Thoracic aorta (tissue), 2 donors: ENCODE data around the gene PILRB. TPM values are rescaled to one million over a fixed set of nuclear protein-coding genes. Genes with fewer than 3 reads are reported as not detected.

Source experiments
- ATAC-seq: fragments of 150-250 bp; one replicate; pipeline ENCODE4 v1.8.0; 2017; ENCODE audit warnings: low read depth; ENCODE audit not compliant: insufficient number of reproducible peaks, low FRiP score
- DNase-seq: peaks from one replicate; pipeline ENCODE4 v3.0.0-alpha.2; 2020; ENCODE audit warnings: low spot score
- H3K27ac ChIP-seq, 2 donors: fragments of 200-600 bp; sonication (generic); 1 replicate in 1 of 2; 2 replicates in 1 of 2; pipeline ENCODE4 v1.5.1; 2016; ENCODE audit warnings: mild to moderate bottlenecking in 2 of 2, moderate library complexity in 2 of 2
- H3K27me3 ChIP-seq: fragments of 200-600 bp; sonication (generic); replicated peaks from 2 replicates; pipeline ENCODE4 v1.6.0; 2016; ENCODE audit warnings: mild to moderate bottlenecking; ENCODE audit not compliant: insufficient read depth
- H3K36me3 ChIP-seq: fragments of 200-600 bp; sonication (generic); one replicate; pipeline ENCODE4 v1.5.1; 2016
- H3K4me1 ChIP-seq, 2 donors: fragments of 200-600 bp; sonication (generic); 1 replicate in 1 of 2; 2 replicates in 1 of 2; pipeline versions ENCODE4 v1.5.1 to v1.6.0; 2016; ENCODE audit warnings: low read depth in 2 of 2, mild to moderate bottlenecking in 1 of 2; ENCODE audit not compliant: control insufficient read depth in 1 of 2
- H3K4me3 ChIP-seq: fragments of 200-600 bp; sonication (generic); 2 replicates; pipeline ENCODE4 v1.5.1; 2016; ENCODE audit warnings: mild to moderate bottlenecking
- H3K9me3 ChIP-seq: fragments of 200-600 bp; sonication (generic); 2 replicates; pipeline ENCODE4 v1.5.1; 2016
- CTCF ChIP-seq: fragments of 200-600 bp; sonication (generic); IDR thresholded peaks from one replicate; pipeline ENCODE4 v1.5.1; 2019; ENCODE audit warnings: antibody characterized with exemption
- total RNA-seq, 2 donors: library from RNA; depleted of rRNA; stranded (reverse); fragments of >200 nt; gene quantifications; one replicate each; pipeline versions ENCODE4 v1.1.0 to v1.2.3, GENCODE V29; 2016

The PILRB gene
- total RNA-seq, 2 donors from 2014 or later = 88.4 to 100 TPM

- Histone ChIP-seq H3K36me3 (no peaks in the 10 kb centered on the region), H3K4me3 (no peak overlapping the region), H3K9me3 (no peaks in the 10 kb centered on the region), H3K27me3 (no peaks in the 10 kb centered on the region), H3K4me1 (no peaks in the 10 kb centered on the region), H3K27ac (peak overlapping the region in 1 of 2 donors; percentile 5)
- no peak for TF ChIP-seq CTCF
- ATAC-seq = no peak
- no peak for DNase-seq
These were observed 38.6 kb downstream of the PILRB start for GRCh38 chr7:100396421-100396982.

GRCh38 chr7:100397315-100398081 is 39.6 kb downstream of the PILRB start:
- Histone ChIP-seq H3K27me3 (no peaks in the 10 kb centered on the region), H3K36me3 (peaks cover 3% of the 10 kb centered on the region), H3K9me3 (no peaks in the 10 kb centered on the region), H3K27ac (no peak overlapping the region), H3K4me1 (no peaks in the 10 kb centered on the region), H3K4me3 (no peak overlapping the region)
- no peak for TF ChIP-seq CTCF
- DNase-seq (no peak), ATAC-seq (no peak)

- ATAC-seq (no peak), DNase-seq (no peak)
- TF ChIP-seq CTCF = no peak
- Histone ChIP-seq H3K27ac (no peak overlapping the region), H3K36me3 (peaks cover 3% of the 10 kb centered on the region), H3K27me3 (no peaks in the 10 kb centered on the region), H3K9me3 (no peaks in the 10 kb centered on the region), H3K4me3 (no peak overlapping the region), H3K4me1 (no peaks in the 10 kb centered on the region)
These were observed 40.3 kb downstream of the PILRB start for GRCh38 chr7:100398239-100398638.

GRCh38 chr7:100400041-100400440 is 42.1 kb downstream of the PILRB start:
- Histone ChIP-seq H3K36me3 (peaks cover 3% of the 10 kb centered on the region), H3K4me3 (no peak overlapping the region), H3K27ac (no peak overlapping the region), H3K9me3 (no peaks in the 10 kb centered on the region), H3K27me3 (no peaks in the 10 kb centered on the region), H3K4me1 (no peaks in the 10 kb centered on the region)
- DNase-seq (no peak), ATAC-seq (no peak)
- TF ChIP-seq CTCF = no peak

- Histone ChIP-seq H3K27me3 (no peaks in the 10 kb centered on the region), H3K27ac (no peak overlapping the region), H3K36me3 (peaks cover 3% of the 10 kb centered on the region), H3K4me1 (no peaks in the 10 kb centered on the region), H3K9me3 (no peaks in the 10 kb centered on the region), H3K4me3 (no peak overlapping the region)
- TF ChIP-seq CTCF = no peak
- no peak for DNase-seq
- no peak for ATAC-seq
These were observed 42.7 kb downstream of the PILRB start for GRCh38 chr7:100400656-100401055.
